Loucy (cell line): ENCODE data around the gene KRT80.

Source experiments
- H2AFZ ChIP-seq: fragments of 200-600 bp; sonication (generic); 2 replicates; pipeline ENCODE4 v1.6.0; 2016; ENCODE audit warnings: antibody characterized with exemption, mild to moderate bottlenecking, low read length, moderate library complexity
- H3F3A ChIP-seq: fragments of 200-600 bp; 2 replicates; pipeline ENCODE4 v1.6.0; 2016; ENCODE audit warnings: antibody characterized with exemption, low read depth, mild to moderate bottlenecking
- H3K27me3 ChIP-seq: fragments of 200-600 bp; sonication (generic); 2 replicates; pipeline ENCODE4 v1.6.1; 2014; ENCODE audit warnings: low read length, mild to moderate bottlenecking; ENCODE audit not compliant: insufficient read depth, poor library complexity, severe bottlenecking
- H3K36me3 ChIP-seq: fragments of 200-600 bp; sonication (generic); 2 replicates; pipeline ENCODE4 v1.6.1; 2016; ENCODE audit warnings: low read length; ENCODE audit not compliant: insufficient read depth
- H3K4me1 ChIP-seq: fragments of 200-600 bp; sonication (generic); 2 replicates; pipeline ENCODE4 v1.5.1; 2014; ENCODE audit warnings: low read length, mild to moderate bottlenecking; ENCODE audit not compliant: insufficient read depth, poor library complexity, severe bottlenecking
- H3K4me2 ChIP-seq: fragments of 200-600 bp; sonication (generic); 2 replicates; pipeline ENCODE4 v1.6.0; 2014; ENCODE audit warnings: antibody characterized with exemption, low read length, low read depth, mild to moderate bottlenecking; ENCODE audit not compliant: poor library complexity, severe bottlenecking
- H3K4me3 ChIP-seq: fragments of 200-600 bp; sonication (generic); 2 replicates; pipeline ENCODE4 v1.5.1; 2014; ENCODE audit warnings: low read length, mild to moderate bottlenecking, mixed read lengths; ENCODE audit not compliant: poor library complexity, severe bottlenecking
- H3K79me2 ChIP-seq: fragments of 200-600 bp; sonication (generic); 2 replicates; pipeline ENCODE4 v1.6.1; 2014; ENCODE audit warnings: low read length; ENCODE audit not compliant: insufficient read depth
- H3K9ac ChIP-seq: fragments of 200-600 bp; sonication (generic); 2 replicates; pipeline ENCODE4 v1.6.0; 2014; ENCODE audit warnings: mild to moderate bottlenecking, low read depth, low read length, moderate library complexity; ENCODE audit not compliant: poor library complexity, severe bottlenecking
- H3K9me2 ChIP-seq: fragments of 200-600 bp; sonication (generic); replicated peaks from 2 replicates; pipeline ENCODE4 v1.6.1; 2016; ENCODE audit warnings: low read depth, low read length, mixed read lengths
- H3K9me3 ChIP-seq: fragments of 200-600 bp; sonication (generic); 2 replicates; pipeline ENCODE4 v1.6.1; 2014; ENCODE audit warnings: mild to moderate bottlenecking, antibody characterized with exemption, low read length, low read depth; ENCODE audit not compliant: insufficient read depth
- H4K20me1 ChIP-seq: fragments of 200-600 bp; sonication (generic); 2 replicates; pipeline ENCODE4 v1.6.0; 2014; ENCODE audit warnings: antibody characterized with exemption, low read length, mild to moderate bottlenecking; ENCODE audit not compliant: insufficient read depth, poor library complexity, severe bottlenecking
- CTCF ChIP-seq: fragments of 200-600 bp; sonication (generic); conservative IDR thresholded peaks from 2 replicates; pipeline ENCODE4 v1.5.1; 2014; ENCODE audit warnings: mild to moderate bottlenecking, antibody characterized with exemption, low read length
- EZH2phosphoT487 ChIP-seq: fragments of 200-600 bp; IDR thresholded peaks from 2 replicates; pipeline ENCODE4 v1.6.1; 2018; ENCODE audit warnings: antibody characterized with exemption, mild to moderate bottlenecking, moderate library complexity, borderline replicate concordance

KRT80 gene

GRCh38 chr12:52202361-52203078 is 10.7 kb upstream of the KRT80 start:
- Histone ChIP-seq H3K4me2 (no peak overlapping the region), H3K36me3 (no peaks in the 10 kb centered on the region), H3K4me1 (no peaks in the 10 kb centered on the region), H3K79me2 (no peaks in the 10 kb centered on the region), H4K20me1 (no peaks in the 10 kb centered on the region), H3K9me2 (no peaks in the 10 kb centered on the region), H3K4me3 (no peak overlapping the region), H3K9me3 (no peaks in the 10 kb centered on the region), H2AFZ (no peak overlapping the region), H3K9ac (no peak overlapping the region), H3F3A (no peaks in the 10 kb centered on the region), H3K27me3 (no peaks in the 10 kb centered on the region)
- no peak for TF ChIP-seq EZH2phosphoT487
- no peak for TF ChIP-seq CTCF

- no peaks in the 10 kb centered on the region for H4K20me1 ChIP-seq
- H2AFZ ChIP-seq: no peak overlapping the region
- H3K4me1 ChIP-seq: no peaks in the 10 kb centered on the region
- H3K27me3 ChIP-seq: no peaks in the 10 kb centered on the region
- TF ChIP-seq EZH2phosphoT487 (no peak), CTCF (no peak)
- H3K9ac ChIP-seq: no peak overlapping the region
- no peak overlapping the region for H3K4me2 ChIP-seq
- no peaks in the 10 kb centered on the region for H3K36me3 ChIP-seq
- H3K9me3 ChIP-seq: no peaks in the 10 kb centered on the region
- no peaks in the 10 kb centered on the region for H3K79me2 ChIP-seq
- no peak overlapping the region for H3K4me3 ChIP-seq
- no peaks in the 10 kb centered on the region for H3F3A ChIP-seq
- H3K9me2 ChIP-seq: no peaks in the 10 kb centered on the region
These were observed 9.6 kb upstream of the KRT80 start for GRCh38 chr12:52201451-52201839.

GRCh38 chr12:52200781-52201450 is 9.1 kb upstream of the KRT80 start:
- Histone ChIP-seq H3K4me3 (no peak overlapping the region), H3K36me3 (no peaks in the 10 kb centered on the region), H3K9me2 (no peaks in the 10 kb centered on the region), H3K4me2 (no peak overlapping the region), H3K79me2 (no peaks in the 10 kb centered on the region), H3F3A (no peaks in the 10 kb centered on the region), H4K20me1 (no peaks in the 10 kb centered on the region), H3K4me1 (no peaks in the 10 kb centered on the region), H3K9me3 (no peaks in the 10 kb centered on the region), H3K27me3 (no peaks in the 10 kb centered on the region), H2AFZ (no peak overlapping the region), H3K9ac (no peak overlapping the region)
- TF ChIP-seq EZH2phosphoT487 (no peak), CTCF (no peak)
